Measurements from ENCODE around the gene AJUBA. TPM values are rescaled to one million over a fixed set of nuclear protein-coding genes. Genes with fewer than 3 reads are reported as not detected.
A peak's percentile ranks its signal among the peaks of the same experiment; 100 is the strongest.

The AJUBA gene
- total and polyA plus RNA-seq, 2 donors (not counting 1 experiment from before 2014, with no cell fraction given): 1.6 TPM; not detected in 1

- intact Hi-C loops (cut with micrococcal nuclease): loop anchor here (2.0 to 10.0 kb wide), 4 partner anchors 19 to 299 kb away; partner anchors contain the start of genes BCL2L2, CDH24, HAUS4 and PPP1R3E
- Histone ChIP-seq H3K27me3 (replicated peaks in 1 of 4; ENCODE audit: control extremely low read depth in 1 of 4, control insufficient read depth in 3 of 4, insufficient read depth in 4 of 4, low read length in 3 of 4) (no peaks in the 10 kb centered on the region), H3K27ac (ENCODE audit: low read length in 2 of 2) (peak overlapping the region; percentile 75 to 88), H3K79me2 (ENCODE audit: control insufficient read depth, insufficient read depth, low read length) (peaks cover 7% of the 10 kb centered on the region), H3K4me2 (replicated peaks; ENCODE audit: low read depth, low read length, poor library complexity, severe bottlenecking) (peak overlapping the region; percentile 84), H2AFZ (ENCODE audit: insufficient read depth, low read depth, low read length, poor library complexity, severe bottlenecking) (peak overlapping the region; percentile 95), H3K4me3 (ENCODE audit: control extremely low read depth in 1 of 5, extremely low read depth in 1 of 5, insufficient read depth in 1 of 5, low read depth in 2 of 5, low read length in 4 of 5) (peak overlapping the region; percentile 70 to 95 (median 85)), H3K9me3 (ENCODE audit: control extremely low read depth in 1 of 3, control insufficient read depth in 2 of 3, insufficient read depth in 1 of 3, low read length in 2 of 3) (no peaks in the 10 kb centered on the region), H3K4me1 (ENCODE audit: control insufficient read depth in 2 of 2, insufficient read depth in 2 of 2, low read length in 2 of 2) (peaks cover 24 to 32% of the 10 kb centered on the region in 2 donors), H4K20me1 (ENCODE audit: control insufficient read depth, insufficient read depth, low read length, poor library complexity, severe bottlenecking) (no peaks in the 10 kb centered on the region), H3K36me3 (replicated peaks in 1 of 2; ENCODE audit: control extremely low read depth in 1 of 2, control insufficient read depth in 1 of 2, extremely low read depth in 1 of 2, insufficient read depth in 2 of 2, low read length in 1 of 2) (no peaks in the 10 kb centered on the region), H3K9ac (ENCODE audit: low read length) (peak overlapping the region; percentile 81)
- POLR2A ChIA-PET: interaction anchor here (1.6 to 2.2 kb wide), 4 partner anchors 10 to 183 kb away, joined by 5 to 20 read pairs (median 10); partner anchors contain the start of genes ACIN1, C14orf119 and PSMB5
- CTCF ChIA-PET: interaction anchor here (0.6 to 6.7 kb wide), 27 partner anchors 11 to 436 kb away, joined by 3 to 89 read pairs (median 5); partner anchors contain the start of genes AJUBA, CDH24, DAD1 and HAUS4
- H3K4me3 Mint-ChIP-seq: peak overlapping the region; percentile 99
- H3K9me3 Mint-ChIP-seq (ENCODE audit: insufficient read depth): no peaks in the 10 kb centered on the region
- no CpG with 5 or more reads among the region's 5 CpGs for WGBS (ENCODE audit: insufficient coverage)
- peak overlapping the region; percentile 98 for H3K27ac Mint-ChIP-seq
- peaks cover 39% of the 10 kb centered on the region for H3K4me1 Mint-ChIP-seq
- DNase-seq: no peak
- H3K27me3 Mint-ChIP-seq: no peaks in the 10 kb centered on the region
- TF ChIP-seq CTCF (IDR thresholded peaks at IDR 0.05) (no peak), EZH2 (IDR thresholded peaks at IDR 0.05; ENCODE audit: borderline replicate concordance, insufficient read depth, low read depth, low read length, poor library complexity, severe bottlenecking) (no peak)
- ATAC-seq (ENCODE audit: low read depth): no peak
Measured at GRCh38 chr14:23006188-23006534, 23.8 kb upstream of the AJUBA start.

Data from B cell (primary cell).